GM19035 (cell line): ENCODE results near the gene KCNMA1.

Source experiments
- ATAC-seq: cut with Tn5 transposase; IDR thresholded peaks from one replicate; pipeline ENCODE4 v1.9.1; 2021; ENCODE audit not compliant: unreplicated experiment

KCNMA1 gene

DNA sequence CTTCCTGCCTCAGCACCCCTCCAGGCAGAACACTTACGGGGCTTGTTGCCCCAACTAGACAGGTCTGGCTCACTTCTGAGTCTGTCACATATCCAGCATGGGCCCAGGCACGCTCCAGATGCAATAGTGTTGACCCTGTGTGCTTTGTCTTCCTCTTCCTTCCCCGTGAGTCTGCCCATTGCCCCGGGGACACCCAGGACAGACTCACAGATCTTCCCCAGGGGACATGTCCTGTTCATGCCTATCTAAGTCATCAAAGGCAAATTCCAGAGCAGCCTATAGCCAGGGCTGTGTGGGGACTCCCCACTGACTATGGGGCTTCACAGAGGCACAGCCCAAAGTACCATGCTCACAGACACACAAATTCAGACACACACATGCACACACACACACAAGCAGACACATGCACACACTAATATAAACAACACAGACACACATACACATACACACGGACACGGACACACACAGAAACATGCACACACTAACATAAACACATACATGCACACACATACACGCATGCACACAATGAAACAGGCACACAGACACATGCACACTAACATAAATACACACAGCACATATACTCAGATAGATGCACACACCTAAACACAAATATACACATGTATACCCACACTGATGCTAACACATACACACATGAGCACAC, 175.8 kb downstream of the KCNMA1 start:
- ATAC-seq: no peak

DNA sequence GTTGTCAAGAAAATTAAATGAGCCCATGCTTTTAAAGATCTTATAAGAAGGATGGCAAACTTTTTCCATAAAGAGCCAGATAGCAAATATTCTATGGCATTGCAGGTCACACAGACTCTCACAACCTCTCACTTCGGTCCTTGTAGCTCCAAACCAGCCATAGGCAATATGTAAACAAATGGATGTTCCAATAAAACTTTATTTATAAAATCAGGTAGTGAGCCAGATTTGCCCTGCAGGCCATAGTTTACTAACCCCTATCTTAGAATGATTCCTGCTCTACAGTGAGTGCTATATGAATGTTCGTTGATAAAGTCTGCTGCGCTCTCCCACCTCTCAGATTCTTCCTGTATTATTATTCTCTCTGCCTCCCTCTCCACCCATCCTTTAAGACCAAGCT, 177.7 kb downstream of the KCNMA1 start:
- no peak for ATAC-seq

DNA sequence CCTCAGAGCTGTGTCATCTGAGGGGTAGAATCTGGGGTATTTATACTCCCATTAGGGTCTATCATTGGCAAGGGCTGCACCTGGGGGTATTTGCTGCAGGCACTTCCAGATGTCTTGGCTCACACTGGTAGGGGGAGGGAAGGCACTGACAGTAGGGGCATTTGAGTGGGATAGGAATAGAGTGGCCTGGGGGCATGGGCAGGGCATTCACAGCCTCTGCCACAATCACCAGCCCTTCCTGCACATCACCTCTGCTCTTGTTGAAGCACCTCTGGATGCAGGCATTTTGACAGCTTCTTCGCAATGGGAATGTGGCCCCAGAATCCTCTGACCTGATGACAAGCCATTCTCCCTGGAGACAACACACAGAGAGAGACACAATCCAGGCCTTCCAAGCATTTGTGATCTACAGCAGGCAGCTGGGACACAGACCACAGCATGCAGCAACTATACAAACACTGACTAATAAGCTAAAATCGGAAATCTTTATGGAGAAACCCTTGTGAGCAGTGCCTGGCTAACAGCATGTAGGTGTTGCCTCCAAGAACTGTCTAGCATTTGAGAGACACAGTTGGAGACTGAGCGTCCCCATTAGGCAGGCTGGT, 178.5 kb downstream of the KCNMA1 start:
- ATAC-seq: no peak

DNA sequence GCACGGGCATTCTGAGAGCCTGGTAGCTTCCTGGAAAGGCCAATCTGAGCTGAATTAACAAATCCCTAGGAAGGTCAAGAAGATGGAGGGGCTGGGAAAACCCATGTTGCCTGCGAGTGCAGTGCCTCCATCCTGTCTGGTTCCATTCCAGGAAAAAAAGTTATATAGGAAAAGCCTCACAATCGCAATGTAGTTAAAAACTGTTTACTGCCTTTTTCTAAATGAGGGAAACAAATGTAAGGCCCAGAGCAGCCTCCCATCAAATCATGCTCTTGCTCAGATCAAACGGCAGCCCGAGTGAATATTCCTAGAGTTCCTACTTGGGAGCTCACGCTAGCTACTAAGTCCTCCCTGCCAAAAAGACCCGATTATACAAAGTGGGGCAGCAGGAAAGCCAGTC, 179.9 kb downstream of the KCNMA1 start:
- no peak for ATAC-seq

DNA sequence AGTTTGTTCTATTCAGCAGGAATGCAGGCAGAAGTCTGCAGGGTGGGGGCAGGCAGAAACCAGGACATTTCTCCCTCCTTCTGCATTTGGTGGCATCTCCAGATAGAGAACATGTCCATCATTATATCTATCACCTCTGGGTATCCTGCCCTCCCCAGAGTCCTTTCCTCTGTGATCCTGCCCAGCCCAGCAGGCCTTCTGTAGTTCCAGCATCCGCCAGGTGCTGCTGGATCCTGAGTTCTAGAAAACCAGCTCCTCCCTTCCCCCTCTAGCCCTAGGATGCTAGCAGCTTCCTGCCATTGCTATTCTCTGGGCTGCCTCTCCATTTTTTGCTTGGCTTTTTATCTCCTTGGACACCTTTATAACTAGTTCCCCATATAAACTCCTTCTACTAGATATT, 180.3 kb downstream of the KCNMA1 start:
- ATAC-seq: no peak

DNA sequence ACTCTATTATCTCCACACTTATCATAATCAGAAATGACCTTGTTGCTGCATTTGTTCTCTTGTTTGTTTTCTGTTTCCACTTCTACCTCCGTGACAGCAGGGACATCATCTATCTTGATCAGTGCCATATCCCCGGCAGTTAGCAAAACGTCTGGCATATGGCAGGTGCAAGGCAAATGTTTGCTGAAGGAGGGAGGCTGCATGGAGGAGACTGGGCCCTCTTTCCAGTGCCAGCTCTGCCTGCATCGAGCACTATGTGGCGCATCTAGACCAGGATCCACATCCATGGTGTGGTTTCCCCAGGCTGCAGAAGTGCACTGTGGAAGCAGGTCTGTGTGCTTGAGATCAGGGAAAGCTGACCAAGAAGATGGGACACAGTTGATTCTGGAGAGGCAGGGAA, 181.2 kb downstream of the KCNMA1 start:
- no peak for ATAC-seq

DNA sequence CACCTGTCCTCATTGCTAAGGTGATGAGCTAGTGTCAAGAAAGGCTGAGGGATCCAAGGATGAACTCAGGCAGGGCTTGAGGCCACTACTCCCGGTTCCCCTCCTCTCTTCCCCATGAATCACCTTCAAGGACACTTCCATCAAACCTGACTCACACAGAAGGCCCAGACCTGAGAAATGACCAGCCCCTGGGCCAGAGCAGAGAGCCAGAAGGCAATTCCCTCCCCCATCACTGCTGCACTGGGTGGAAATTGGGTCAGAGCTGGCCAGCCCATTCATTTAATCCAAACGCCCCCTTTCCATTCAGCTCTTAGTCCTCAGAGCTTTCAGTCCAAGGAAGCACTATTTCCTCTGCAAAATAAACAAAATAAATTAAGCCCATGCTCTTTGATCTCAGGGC, 182.0 kb downstream of the KCNMA1 start:
- no peak for ATAC-seq

DNA sequence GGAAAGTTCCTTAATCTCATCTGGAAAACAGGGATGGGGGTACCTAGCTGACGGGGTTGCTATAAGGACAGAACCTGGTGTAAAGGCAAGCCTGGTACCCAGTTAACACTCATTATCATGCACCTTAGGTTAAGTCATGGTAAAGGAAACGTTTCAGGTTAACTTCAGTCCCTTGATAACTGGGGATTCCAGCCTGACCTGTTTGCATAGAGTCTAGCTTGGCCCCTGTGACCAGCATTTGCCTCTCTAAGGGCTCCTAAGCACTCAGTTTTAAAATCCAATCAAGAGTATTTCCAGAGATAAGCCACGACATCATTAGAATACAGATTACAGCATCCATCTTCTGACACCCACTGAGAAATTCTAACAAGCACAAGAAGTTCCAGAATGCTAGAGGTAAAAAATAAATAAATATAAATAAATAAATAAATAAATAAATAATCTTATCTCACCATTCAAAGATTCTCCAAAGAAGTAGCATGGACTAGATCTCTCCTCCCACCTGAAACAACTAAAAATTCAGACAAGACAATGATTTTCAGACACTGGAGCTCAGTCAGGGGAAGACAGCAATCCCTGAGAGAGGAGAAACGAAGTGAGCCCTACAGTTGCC, 184.6 kb downstream of the KCNMA1 start:
- ATAC-seq: no peak

DNA sequence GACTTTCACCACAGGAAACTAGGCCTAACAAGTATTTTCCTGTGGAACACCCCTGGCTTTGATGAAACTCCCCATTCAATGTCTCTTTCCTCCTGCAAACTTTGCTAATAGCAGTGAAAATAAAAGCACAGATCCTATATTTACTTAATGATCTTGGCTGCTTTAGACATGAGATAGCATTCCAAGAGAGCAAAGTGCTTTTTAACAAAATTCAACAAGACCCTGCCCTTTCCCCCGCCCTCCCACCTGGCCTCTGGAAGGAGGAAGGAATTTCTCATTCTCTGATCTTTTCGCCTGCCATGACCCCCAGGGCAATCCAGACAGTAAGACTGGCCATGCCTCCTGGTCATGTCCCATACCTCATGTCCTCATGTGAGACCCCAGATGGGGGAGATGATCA, 185.7 kb downstream of the KCNMA1 start:
- ATAC-seq: no peak

DNA sequence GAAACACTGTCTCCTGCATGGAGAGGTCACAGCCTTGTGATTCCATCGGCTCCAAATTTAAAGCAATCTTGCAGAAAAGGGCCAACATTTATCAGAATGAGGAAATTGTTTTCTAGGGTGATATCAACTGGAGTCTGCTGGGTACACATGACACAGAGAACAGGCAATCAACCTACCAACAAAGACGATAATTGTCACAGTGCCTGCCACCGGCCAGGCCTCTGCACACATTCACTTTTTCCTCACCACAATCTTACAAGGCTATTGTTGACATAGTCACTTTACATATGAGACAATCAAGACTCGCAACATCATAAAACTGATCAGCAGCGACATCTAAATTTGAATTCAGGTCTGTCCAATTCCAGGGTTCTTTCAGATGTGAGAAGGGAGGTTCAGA, 189.4 kb downstream of the KCNMA1 start:
- no peak for ATAC-seq

DNA sequence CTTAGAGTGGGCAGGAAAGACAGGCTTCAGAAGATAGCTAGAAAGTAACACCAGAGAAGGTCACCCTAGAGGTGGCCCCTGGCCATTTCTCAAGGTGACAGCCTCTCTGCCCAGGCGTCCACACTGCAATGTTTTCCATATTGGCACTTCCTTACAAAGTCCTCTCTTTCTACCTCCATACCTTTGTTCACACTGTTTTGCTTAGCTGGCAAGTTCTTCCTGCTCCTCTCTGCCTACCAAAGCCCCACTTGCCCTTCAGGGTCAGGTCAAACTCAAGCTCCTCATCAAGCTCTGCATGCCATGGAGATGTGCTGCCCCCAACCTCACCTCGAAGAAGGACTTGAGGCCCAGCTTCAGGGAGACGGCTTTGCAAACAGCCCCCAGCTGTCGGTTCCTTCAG, 190.9 kb downstream of the KCNMA1 start:
- ATAC-seq: no peak

DNA sequence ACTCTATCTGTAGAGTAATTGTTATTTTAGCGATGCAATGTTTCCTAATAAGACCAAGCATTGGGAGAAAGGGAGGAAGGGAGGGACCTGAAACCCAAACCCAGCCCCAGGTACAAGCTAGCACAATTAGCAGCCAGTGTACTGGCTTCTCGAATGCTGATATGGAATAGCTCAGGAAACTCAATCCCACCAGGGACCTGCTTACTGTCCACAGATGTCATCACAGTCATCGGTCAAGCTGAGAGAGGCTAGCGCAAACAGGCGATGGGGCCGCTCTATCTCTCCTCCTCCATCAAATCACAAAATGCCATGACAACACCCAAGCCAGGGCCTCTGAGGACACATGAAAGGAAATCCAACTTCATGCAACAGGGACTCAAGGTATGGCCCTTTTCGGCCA, 192.1 kb downstream of the KCNMA1 start:
- ATAC-seq: no peak

DNA sequence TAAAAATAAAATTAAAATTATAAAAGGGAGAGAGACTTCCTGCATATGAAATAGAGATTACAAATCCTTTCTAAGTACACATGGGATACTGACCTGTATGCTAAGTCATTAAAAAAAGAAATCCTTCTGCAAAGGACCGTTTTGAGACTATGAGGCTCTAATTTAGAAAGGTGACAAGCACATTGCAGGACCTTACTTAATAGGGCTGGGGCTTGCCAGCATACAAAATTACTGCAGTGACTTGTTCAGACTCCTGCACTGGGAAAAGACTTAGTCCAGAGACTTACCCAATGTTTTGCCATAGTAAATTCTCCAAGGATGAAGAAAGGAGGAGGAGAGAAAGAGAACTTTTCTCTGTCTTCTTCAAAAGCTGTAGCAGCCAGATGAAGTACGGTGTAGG, 193.6 kb downstream of the KCNMA1 start:
- ATAC-seq: no peak

DNA sequence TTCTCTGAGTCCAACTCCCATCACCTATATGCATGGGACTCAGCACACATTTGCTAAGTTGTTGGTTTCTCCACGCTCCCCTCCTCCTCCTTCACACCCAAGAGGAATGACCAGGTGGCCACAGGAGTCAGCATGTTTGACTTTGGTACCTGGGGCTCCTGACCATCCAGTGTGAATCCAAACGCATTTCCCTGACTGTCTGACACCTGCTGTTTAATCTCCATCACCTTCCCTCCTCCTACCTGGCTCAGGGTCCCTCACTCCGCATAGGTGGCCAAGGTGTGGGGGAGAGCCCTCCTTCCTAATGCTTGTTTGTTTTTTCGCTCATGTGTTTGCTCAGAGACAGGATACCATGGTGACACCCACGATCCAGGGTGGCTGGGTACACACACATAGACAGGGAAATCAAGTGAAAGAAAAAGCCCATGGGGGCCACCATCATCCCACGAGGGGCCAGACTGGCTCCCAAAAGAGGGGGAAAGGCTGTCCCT, 194.9 kb downstream of the KCNMA1 start:
- ATAC-seq: no peak

DNA sequence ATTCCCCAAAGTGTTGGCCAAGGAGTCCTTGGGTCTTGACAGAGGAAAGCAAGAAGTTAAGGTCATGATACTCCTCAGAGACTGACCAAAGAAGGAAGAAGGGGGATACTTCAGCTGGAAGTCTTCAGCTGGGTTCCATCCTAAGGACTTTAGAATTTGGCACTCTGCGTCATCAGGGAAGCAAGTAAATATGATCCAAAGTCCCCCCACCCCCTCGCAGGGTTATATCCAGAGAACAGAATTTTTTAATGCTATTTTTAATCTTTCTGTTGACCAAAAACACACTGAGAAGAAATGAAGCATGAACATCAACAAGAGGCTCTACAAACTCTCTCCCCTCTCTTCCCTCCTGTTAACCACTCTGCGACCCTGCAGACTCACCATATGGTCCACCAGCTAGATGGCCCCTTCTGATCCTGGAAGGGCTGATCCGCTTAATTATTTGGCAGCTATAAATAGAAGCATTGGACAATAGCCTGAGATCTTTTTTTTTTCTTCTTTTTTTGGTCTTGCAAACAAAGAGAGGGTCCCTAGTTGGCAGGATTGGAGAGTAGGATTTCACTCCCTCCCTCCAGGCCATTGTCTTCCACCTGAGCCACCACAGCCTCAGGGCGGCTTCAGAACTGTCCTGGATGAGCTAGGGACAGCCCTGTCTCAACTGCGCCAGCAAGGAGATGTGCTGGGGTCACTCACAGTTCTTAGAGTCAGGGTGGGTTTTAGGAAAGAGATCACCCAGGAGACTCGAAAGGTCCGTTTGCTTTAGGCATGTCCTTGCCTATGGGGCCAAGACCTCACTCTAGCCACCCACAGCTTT, 196.0 kb downstream of the KCNMA1 start:
- ATAC-seq: no peak

DNA sequence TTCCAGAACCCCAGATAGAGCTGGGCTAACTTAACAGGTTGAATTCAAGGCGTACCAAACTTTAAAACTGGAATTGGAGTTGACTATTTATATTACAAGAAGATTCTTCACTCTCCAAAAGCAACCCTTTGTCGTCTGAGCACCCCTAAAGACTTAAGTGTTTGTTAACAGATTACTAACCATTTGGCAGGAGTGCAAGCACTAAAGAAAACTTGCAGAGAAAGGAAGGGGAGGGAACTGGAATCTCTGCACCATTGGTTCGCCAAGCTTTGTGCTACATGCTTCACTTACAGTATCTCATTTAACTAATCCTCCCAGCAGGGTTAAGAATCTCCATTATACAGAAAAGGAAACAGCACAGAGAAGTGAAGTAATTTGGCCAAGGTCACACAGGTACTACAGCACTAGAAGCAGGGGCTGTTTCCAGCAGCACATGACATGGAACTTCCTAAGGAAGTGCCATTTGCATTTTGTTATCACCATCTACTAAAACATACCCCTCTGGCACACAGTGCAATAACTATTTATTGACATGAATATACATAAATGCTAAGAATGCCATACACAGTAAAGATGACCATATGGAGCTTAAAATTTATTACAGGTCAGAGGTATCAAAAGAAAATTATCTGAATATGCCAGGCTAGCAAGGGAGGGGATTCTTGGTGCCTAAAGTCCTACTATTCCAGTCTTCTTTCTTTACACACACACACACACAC, 201.2 kb downstream of the KCNMA1 start:
- ATAC-seq: no peak

DNA sequence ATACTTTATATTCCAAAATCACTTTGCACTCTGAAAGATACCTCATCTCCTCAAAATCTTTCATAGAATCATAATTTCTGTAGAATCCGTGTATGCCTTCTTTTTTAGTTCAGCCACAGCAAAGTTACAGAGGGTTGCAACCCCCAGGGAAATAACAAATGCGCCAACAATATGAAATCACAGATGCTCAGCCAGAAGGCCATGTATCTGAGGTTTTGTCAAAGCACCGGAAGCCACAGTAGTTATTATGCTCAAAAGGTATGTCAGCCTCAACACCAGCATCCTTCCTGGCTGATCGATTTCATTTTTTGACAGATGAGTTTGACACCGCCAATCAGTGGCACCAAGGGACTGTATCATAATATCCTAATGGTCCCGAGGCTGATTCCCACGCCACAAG, 204.1 kb downstream of the KCNMA1 start:
- ATAC-seq: no peak

DNA sequence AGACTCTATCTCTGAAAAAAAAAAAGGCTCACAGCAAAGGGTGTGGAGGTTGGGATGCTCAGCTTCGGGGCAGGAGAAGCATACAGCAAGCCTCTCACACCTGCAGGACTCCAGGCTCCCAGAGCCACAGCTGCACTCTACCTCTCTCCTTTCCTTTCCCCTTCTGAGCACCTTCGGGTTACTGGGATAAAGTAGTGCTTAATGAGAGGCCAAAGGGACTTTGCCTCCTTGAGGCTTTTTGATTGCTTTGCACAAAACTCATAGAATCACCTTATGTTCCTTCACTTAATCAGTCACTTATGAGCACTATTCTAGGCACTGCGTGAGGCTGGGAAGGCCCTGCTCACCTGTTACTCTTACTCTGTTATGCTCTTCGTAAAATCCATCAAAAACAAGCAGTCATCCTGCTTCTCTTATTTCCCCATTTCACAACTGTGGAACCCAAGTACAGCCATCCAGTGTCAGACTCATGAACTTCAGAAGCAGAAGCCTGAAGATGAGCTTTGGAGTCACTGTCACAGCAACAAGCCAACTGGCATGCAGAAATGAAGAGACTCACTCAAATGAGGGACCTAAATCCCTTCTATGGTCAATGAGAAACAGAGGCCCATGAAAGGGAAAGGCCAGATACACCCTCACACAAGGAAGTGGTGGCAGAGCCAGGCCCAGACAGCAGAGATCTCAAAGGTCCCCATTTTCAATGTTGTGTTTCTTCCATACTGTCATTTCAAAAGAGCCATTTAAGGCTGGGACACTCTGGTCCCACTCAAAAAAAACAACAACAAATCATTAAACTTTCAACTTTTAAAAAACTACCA, 205.4 kb downstream of the KCNMA1 start:
- ATAC-seq: no peak

DNA sequence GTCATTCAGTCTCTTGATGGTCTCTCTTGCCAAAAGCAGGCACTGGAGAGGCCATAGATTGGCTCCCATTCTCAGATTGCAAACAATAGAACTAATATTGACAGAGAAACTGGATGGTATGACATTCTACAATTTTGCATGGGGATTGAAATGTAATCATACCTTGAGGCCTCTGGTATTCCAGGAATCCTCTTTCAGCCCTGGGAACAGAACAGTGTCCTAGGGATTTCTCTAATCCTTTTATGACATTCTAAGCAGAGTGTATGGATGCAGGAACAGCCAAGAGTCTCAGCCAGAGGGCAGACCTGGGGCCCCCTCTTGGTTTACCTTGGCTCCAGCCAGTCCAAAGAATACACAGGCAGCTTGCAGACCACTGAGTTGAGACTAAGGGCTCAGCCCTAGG, 206.4 kb downstream of the KCNMA1 start:
- no peak for ATAC-seq

DNA sequence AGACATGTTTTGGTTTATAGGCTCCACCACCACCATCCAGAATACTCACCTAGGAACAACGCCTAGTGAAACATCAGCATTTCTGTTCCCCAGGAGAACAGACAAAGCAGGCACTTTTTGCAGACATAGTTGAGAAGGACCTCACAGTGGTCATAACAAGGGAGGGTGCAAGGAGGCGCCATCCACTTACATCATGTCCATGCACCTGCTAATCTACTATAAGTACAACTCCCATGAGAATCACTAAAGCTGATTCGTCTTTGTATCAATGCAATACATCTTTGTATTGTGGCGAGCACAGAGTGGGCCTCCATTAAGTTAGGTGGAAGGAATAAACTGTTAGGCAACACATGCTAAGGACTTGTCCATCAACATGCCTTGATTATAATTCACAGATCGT, 207.1 kb downstream of the KCNMA1 start:
- ATAC-seq: no peak
